Mesenchymal stem cell (in vitro differentiated cells and primary cell): ENCODE results near the gene IGFL3.

ENCODE experiments used
- DNase-seq: peaks from one replicate; pipeline ENCODE4 v3.0.0-alpha.2; 2013
- H2AFZ ChIP-seq: one replicate; pipeline ENCODE4 v1.6.1; 2013; ENCODE audit warnings: low read depth, mild to moderate bottlenecking, control low read depth, inconsistent platforms, low read length, moderate library complexity
- H2AK5ac ChIP-seq: 2 replicates; pipeline ENCODE4 v1.6.1; 2013; ENCODE audit warnings: low read length, moderate library complexity, mild to moderate bottlenecking, inconsistent platforms; ENCODE audit not compliant: severe bottlenecking
- H2BK120ac ChIP-seq: one replicate; pipeline ENCODE4 v1.6.1; 2013; ENCODE audit warnings: low read depth, mild to moderate bottlenecking, inconsistent platforms, low read length, moderate library complexity
- H2BK12ac ChIP-seq, 2 experiments: one replicate each; pipeline ENCODE4 v1.6.1; 2013; ENCODE audit warnings: inconsistent platforms in 2 of 2, low read length in 2 of 2, mild to moderate bottlenecking in 2 of 2, moderate library complexity in 2 of 2, control low read depth in 1 of 2
- H2BK15ac ChIP-seq: one replicate; pipeline ENCODE4 v1.6.1; 2013; ENCODE audit warnings: mild to moderate bottlenecking, low read depth, inconsistent platforms; ENCODE audit not compliant: poor library complexity, severe bottlenecking
- H2BK5ac ChIP-seq: 2 replicates; pipeline ENCODE4 v1.6.1; 2013; ENCODE audit warnings: low read depth, mild to moderate bottlenecking, low read length, control low read depth, inconsistent platforms; ENCODE audit not compliant: poor library complexity, severe bottlenecking
- H3K14ac ChIP-seq, 2 experiments: one replicate each; pipeline ENCODE4 v1.6.1; 2013; ENCODE audit warnings: inconsistent platforms in 2 of 2, low read length in 2 of 2, control low read depth in 1 of 2, mild to moderate bottlenecking in 1 of 2, moderate library complexity in 1 of 2
- H3K18ac ChIP-seq, 2 experiments: one replicate each; pipeline ENCODE4 v1.6.1; 2013; ENCODE audit warnings: inconsistent platforms in 2 of 2, low read length in 2 of 2, control low read depth in 1 of 2, low read depth in 1 of 2, mild to moderate bottlenecking in 1 of 2
- H3K23ac ChIP-seq, 2 experiments: one replicate each; pipeline ENCODE4 v1.6.1; 2013; ENCODE audit warnings: inconsistent platforms in 2 of 2, low read length in 2 of 2, mild to moderate bottlenecking in 2 of 2, moderate library complexity in 2 of 2, control low read depth in 1 of 2
- H3K27ac ChIP-seq: 2 replicates; pipeline ENCODE4 v1.5.1; 2013; ENCODE audit warnings: mild to moderate bottlenecking, moderate library complexity, low read length, control low read depth, inconsistent platforms; ENCODE audit not compliant: poor library complexity, severe bottlenecking
- H3K27me3 ChIP-seq, 2 experiments: 2 replicates each; pipeline versions ENCODE4 v1.6.1 to v1.7.0; 2013; ENCODE audit warnings: low read length in 2 of 2, mild to moderate bottlenecking in 2 of 2, moderate library complexity in 2 of 2, control low read depth in 1 of 2, inconsistent platforms in 1 of 2; ENCODE audit not compliant: control insufficient read depth in 1 of 2, insufficient read depth in 1 of 2
- H3K36me3 ChIP-seq, 2 experiments: 2 replicates each; pipeline versions ENCODE4 v1.6.1 to v1.7.0; 2013; ENCODE audit warnings: low read length in 2 of 2, control low read depth in 1 of 2, inconsistent platforms in 1 of 2, low read depth in 1 of 2, mild to moderate bottlenecking in 1 of 2; ENCODE audit not compliant: insufficient read depth in 2 of 2, control insufficient read depth in 1 of 2
- H3K4ac ChIP-seq, 2 experiments: one replicate each; pipeline ENCODE4 v1.6.1; 2013; ENCODE audit warnings: inconsistent platforms in 2 of 2, low read length in 2 of 2, mild to moderate bottlenecking in 2 of 2, moderate library complexity in 2 of 2, control low read depth in 1 of 2, low read depth in 1 of 2
- H3K4me1 ChIP-seq: 2 replicates; pipeline ENCODE4 v1.6.1; 2013; ENCODE audit warnings: low read depth, low read length, control low read depth; ENCODE audit not compliant: control insufficient read depth, insufficient read depth
- H3K4me2 ChIP-seq: 2 replicates; pipeline ENCODE4 v1.6.1; 2013; ENCODE audit warnings: low read length, mild to moderate bottlenecking, inconsistent platforms; ENCODE audit not compliant: poor library complexity, severe bottlenecking
- H3K4me3 ChIP-seq, 2 experiments: 2 replicates each; pipeline versions ENCODE4 v1.5.1 to v1.7.0; 2013; ENCODE audit warnings: low read length in 2 of 2, mild to moderate bottlenecking in 2 of 2, control low read depth in 1 of 2, low read depth in 1 of 2; ENCODE audit not compliant: insufficient read depth in 1 of 2
- H3K79me1 ChIP-seq: replicated peaks from 2 replicates; pipeline ENCODE4 v1.6.1; 2013; ENCODE audit warnings: mild to moderate bottlenecking, control low read depth, low read length, inconsistent platforms; ENCODE audit not compliant: poor library complexity, severe bottlenecking
- H3K9ac ChIP-seq: 2 replicates; pipeline ENCODE4 v1.7.0; 2013; ENCODE audit warnings: mild to moderate bottlenecking, low read length, moderate library complexity
- H3K9me3 ChIP-seq: 2 replicates; pipeline ENCODE4 v1.7.0; 2013; ENCODE audit warnings: mild to moderate bottlenecking, low read length; ENCODE audit not compliant: control insufficient read depth
- H4K8ac ChIP-seq: one replicate; pipeline ENCODE4 v1.6.1; 2013; ENCODE audit warnings: inconsistent platforms, mild to moderate bottlenecking, low read length, moderate library complexity
- H4K91ac ChIP-seq: one replicate; pipeline ENCODE4 v1.6.1; 2013; ENCODE audit warnings: mild to moderate bottlenecking, low read length, inconsistent platforms
- WGBS: methylation state at CpG from one replicate; pipeline ENCODE4 v1.1.7; 2013; ENCODE audit warnings: mixed read lengths; 5-methylcytosine and 5-hydroxymethylcytosine counted together

Gene IGFL3

DNA sequence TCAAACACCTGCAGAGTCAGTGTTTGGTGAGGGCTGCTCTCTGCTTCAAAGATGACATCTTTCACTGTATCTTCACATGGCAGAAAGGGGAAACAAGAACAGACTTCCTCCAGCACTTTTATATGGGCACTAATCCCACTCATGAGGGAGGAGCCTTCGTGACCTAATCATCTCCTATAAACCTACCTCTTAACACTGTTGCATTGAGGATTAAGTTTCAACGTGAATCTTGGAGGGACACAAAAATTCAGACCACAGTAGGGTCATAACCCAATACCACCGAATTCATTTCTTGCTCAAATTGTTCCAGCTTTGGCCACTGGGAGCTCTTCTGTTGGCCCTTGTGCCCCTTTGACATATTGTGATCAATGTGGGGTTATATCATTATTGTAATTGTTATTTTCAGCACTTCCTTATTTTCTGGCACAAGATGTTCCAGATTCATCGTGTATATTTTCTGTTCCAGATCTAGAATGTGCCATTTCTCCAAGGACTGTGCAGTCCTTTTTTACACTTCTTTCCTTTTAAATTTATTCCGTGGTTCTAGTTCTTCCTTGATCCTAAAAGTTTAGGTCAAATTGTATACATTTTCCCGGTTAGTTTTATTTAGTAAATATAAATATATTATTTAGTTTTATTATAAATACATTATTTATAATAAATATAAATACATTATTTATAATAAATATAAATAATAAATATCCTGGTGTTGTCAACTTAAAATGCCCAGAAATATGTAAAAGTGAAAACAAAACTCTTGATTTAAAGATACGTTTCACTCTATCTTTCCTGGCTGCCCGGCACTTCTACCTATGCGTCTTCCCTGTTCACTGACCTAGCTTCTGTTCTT lies 48.2 kb downstream of the IGFL3 start:
- no peak for DNase-seq
- Histone ChIP-seq H3K27ac (no peak overlapping the region), H3K4me3 (no peak overlapping the region), H3K27me3 (peaks cover 30 to 49% of the 10 kb centered on the region in 2 experiments), H3K9me3 (no peaks in the 10 kb centered on the region), H3K14ac (no peak overlapping the region), H2BK12ac (no peak overlapping the region), H3K4ac (no peak overlapping the region), H2AFZ (no peak overlapping the region), H2BK15ac (no peak overlapping the region), H3K4me2 (no peak overlapping the region), H4K91ac (no peak overlapping the region), H3K9ac (no peak overlapping the region), H2BK120ac (no peak overlapping the region), H4K8ac (no peak overlapping the region), H3K23ac (no peak overlapping the region), H3K4me1 (peaks cover 16% of the 10 kb centered on the region), H2AK5ac (no peak overlapping the region), H3K79me1 (no peaks in the 10 kb centered on the region), H3K36me3 (no peaks in the 10 kb centered on the region), H3K18ac (no peak overlapping the region), H2BK5ac (no peak overlapping the region)
- WGBS: 63% methylated on average over 4 of the region's 9 CpGs

DNA sequence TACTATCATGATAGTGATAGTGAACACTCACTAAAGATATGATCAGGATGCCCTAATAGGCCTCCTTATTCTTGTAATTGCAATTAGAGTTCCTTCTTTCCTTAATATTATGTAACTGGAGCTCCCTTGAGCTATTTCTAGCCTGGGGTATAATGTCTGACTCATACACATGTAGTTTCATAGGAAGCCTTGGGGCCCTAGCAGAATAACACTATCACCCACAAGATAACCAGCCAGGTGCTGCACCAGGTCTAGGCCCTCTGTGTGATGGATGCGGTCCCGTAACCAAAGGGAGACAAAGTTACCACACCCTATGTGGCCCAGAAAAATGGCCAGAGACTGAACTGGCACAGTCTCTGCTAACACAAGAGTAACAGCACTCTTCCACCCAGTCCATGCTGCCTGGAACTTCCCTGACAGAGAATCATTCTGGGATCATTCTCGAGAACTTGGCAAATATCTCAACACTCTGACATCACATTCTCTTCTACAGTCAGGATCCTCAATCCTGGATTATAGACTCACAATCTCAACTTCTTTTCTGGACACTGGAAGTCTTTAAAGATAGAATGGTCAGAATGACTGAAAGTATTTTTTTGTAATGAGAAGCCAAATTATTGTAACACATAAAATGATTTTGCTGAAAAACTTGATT lies 51.1 kb downstream of the IGFL3 start:
- Histone ChIP-seq H3K9ac (no peak overlapping the region), H3K4me2 (no peak overlapping the region), H2BK15ac (no peak overlapping the region), H3K4me1 (peaks cover 13% of the 10 kb centered on the region), H2AFZ (no peak overlapping the region), H3K18ac (no peak overlapping the region), H2AK5ac (peak overlapping the region; percentile 64), H3K23ac (no peak overlapping the region), H4K8ac (no peak overlapping the region), H3K9me3 (no peaks in the 10 kb centered on the region), H2BK120ac (no peak overlapping the region), H2BK12ac (no peak overlapping the region), H3K4ac (no peak overlapping the region), H3K79me1 (no peaks in the 10 kb centered on the region), H2BK5ac (no peak overlapping the region), H3K27ac (no peak overlapping the region), H4K91ac (no peak overlapping the region), H3K27me3 (peaks cover 30 to 38% of the 10 kb centered on the region in 2 experiments), H3K14ac (no peak overlapping the region), H3K4me3 (no peak overlapping the region), H3K36me3 (no peaks in the 10 kb centered on the region)
- WGBS: 93% methylated on average over 3 of the region's 3 CpGs
- no peak for DNase-seq
